ENCODE results near the gene USP47.

DNA sequence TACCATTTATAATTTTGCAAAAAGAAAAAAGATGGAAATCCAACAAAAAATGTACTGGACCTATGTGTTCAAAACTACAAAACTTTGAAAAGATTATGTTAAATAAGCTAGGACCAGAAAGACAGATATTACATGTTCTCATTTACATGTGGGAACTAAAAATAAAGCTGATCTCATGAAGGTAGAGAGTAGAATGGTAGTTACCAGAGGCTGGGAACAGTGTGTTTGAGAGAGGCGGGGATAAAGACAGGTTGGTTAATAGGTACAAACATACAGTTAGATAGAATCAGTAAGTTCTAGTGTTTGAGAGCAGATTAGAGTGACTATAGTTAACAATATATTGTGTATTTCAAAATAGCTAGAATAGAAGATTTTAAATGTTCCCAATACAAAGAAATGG is 71.6 kb downstream of the USP47 start:
- no peak for TF ChIP-seq CTCF (IDR thresholded peaks at IDR 0.05; ENCODE audit: control extremely low read depth in 1 of 3, insufficient read depth in 1 of 3, low read depth in 1 of 3, low read length in 3 of 3)
- TF ChIP-seq EP300 (IDR thresholded peaks at IDR 0.05; ENCODE audit: borderline replicate concordance in 1 of 2, low read depth in 2 of 2, low read length in 2 of 2), result no peak
- TF ChIP-seq GABPA (IDR thresholded peaks at IDR 0.05; ENCODE audit: borderline replicate concordance, insufficient read depth, low read length), result no peak
- TF ChIP-seq KDM1A (IDR thresholded peaks at IDR 0.05; ENCODE audit: borderline replicate concordance, low read length), result no peak
- no peak for TF ChIP-seq EZH2 (IDR thresholded peaks at IDR 0.05; ENCODE audit: low read depth, low read length, severe bottlenecking)
- TF ChIP-seq SRF (IDR thresholded peaks at IDR 0.05; ENCODE audit: low read depth, low read length), result no peak
- TF ChIP-seq ATF2 (IDR thresholded peaks at IDR 0.05; ENCODE audit: low read length), result no peak
